Neuronal stem cell (in vitro differentiated cells): ENCODE data around the gene ENG.
"Not testable (repeated sequence)": the region's sequence is repeated elsewhere in the genome, so short reads cannot be mapped to it uniquely, and the experiment has no call there.

ENCODE experiments used
- DNase-seq: peaks from one replicate; pipeline ENCODE4 v3.0.0-alpha.2; 2013; ENCODE audit warnings: low spot score
- H2AFZ ChIP-seq: one replicate; pipeline ENCODE4 v1.6.1; 2013; ENCODE audit warnings: mild to moderate bottlenecking, low read length, inconsistent platforms
- H2AK5ac ChIP-seq: 2 replicates; pipeline ENCODE4 v1.6.1; 2013; ENCODE audit warnings: low read depth, mild to moderate bottlenecking, inconsistent platforms, low read length, moderate library complexity, mixed read lengths
- H2BK120ac ChIP-seq: 2 replicates; pipeline ENCODE4 v1.6.1; 2013; ENCODE audit warnings: low read depth, mild to moderate bottlenecking, inconsistent platforms, low read length, moderate library complexity, mixed read lengths
- H2BK12ac ChIP-seq: one replicate; pipeline ENCODE4 v1.6.1; 2013; ENCODE audit warnings: low read length, inconsistent platforms
- H2BK15ac ChIP-seq: 2 replicates; pipeline ENCODE4 v1.6.1; 2013; ENCODE audit warnings: mild to moderate bottlenecking, low read length, inconsistent platforms, mixed read lengths
- H2BK5ac ChIP-seq: one replicate; pipeline ENCODE4 v1.6.1; 2013; ENCODE audit warnings: inconsistent platforms, mild to moderate bottlenecking, low read length, moderate library complexity
- H3K14ac ChIP-seq: one replicate; pipeline ENCODE4 v1.6.1; 2013; ENCODE audit warnings: low read length, inconsistent platforms
- H3K18ac ChIP-seq: 2 replicates; pipeline ENCODE4 v1.6.1; 2013; ENCODE audit warnings: low read length, inconsistent platforms
- H3K23ac ChIP-seq: 2 replicates; pipeline ENCODE4 v1.6.1; 2013; ENCODE audit warnings: low read depth, mild to moderate bottlenecking, mixed read lengths, low read length, inconsistent platforms; ENCODE audit not compliant: poor library complexity
- H3K27ac ChIP-seq: replicated peaks from 3 replicates; pipeline ENCODE4 v1.5.1; 2013; ENCODE audit warnings: low read length, inconsistent platforms
- H3K27me3 ChIP-seq, 3 experiments: 2 replicates each; pipeline ENCODE4 v1.6.1; 2013; ENCODE audit warnings: low read length in 3 of 3, mild to moderate bottlenecking in 2 of 3, inconsistent platforms in 1 of 3, low read depth in 1 of 3, mixed read lengths in 1 of 3, moderate library complexity in 1 of 3; ENCODE audit not compliant: control insufficient read depth in 3 of 3, insufficient read depth in 3 of 3
- H3K36me3 ChIP-seq, 2 donors: replicated peaks in 1 of 2; 2 replicates each; pipeline ENCODE4 v1.6.1; 2013; ENCODE audit warnings: low read length in 2 of 2; ENCODE audit not compliant: control insufficient read depth in 2 of 2, insufficient read depth in 2 of 2
- H3K4ac ChIP-seq: 2 replicates; pipeline ENCODE4 v1.6.1; 2013; ENCODE audit warnings: inconsistent platforms, mild to moderate bottlenecking, low read length, moderate library complexity
- H3K4me1 ChIP-seq, 2 donors: 1 replicate in 1 of 2; 2 replicates in 1 of 2; pipeline ENCODE4 v1.6.1; 2013; ENCODE audit warnings: low read length in 2 of 2, low read depth in 1 of 2; ENCODE audit not compliant: control insufficient read depth in 2 of 2, insufficient read depth in 1 of 2
- H3K4me2 ChIP-seq: one replicate; pipeline ENCODE4 v1.6.1; 2013; ENCODE audit warnings: mild to moderate bottlenecking, low read length, inconsistent platforms; ENCODE audit not compliant: insufficient read depth, poor library complexity, severe bottlenecking
- H3K4me3 ChIP-seq, 2 donors: 2 replicates each; pipeline ENCODE4 v1.5.1; 2013; ENCODE audit warnings: low read length in 2 of 2, mild to moderate bottlenecking in 2 of 2, inconsistent platforms in 1 of 2, moderate library complexity in 1 of 2
- H3K79me1 ChIP-seq: one replicate; pipeline ENCODE4 v1.6.1; 2013; ENCODE audit warnings: low read depth, mild to moderate bottlenecking, inconsistent platforms, low read length, moderate library complexity
- H3K9ac ChIP-seq: one replicate; pipeline ENCODE4 v1.6.1; 2013; ENCODE audit warnings: mild to moderate bottlenecking, low read depth, low read length, inconsistent platforms; ENCODE audit not compliant: poor library complexity
- H3K9me3 ChIP-seq, 2 donors: replicated peaks in 1 of 2; 2 replicates each; pipeline versions ENCODE3 to v1.6.1; 2013; ENCODE audit warnings: low read length in 2 of 2, mild to moderate bottlenecking in 2 of 2, inconsistent platforms in 1 of 2, low read depth in 1 of 2, mixed read lengths in 1 of 2, moderate library complexity in 1 of 2; ENCODE audit not compliant: control insufficient read depth in 2 of 2, insufficient read depth in 1 of 2
- H4K8ac ChIP-seq: one replicate; pipeline ENCODE4 v1.6.1; 2013; ENCODE audit warnings: low read depth, mild to moderate bottlenecking, inconsistent platforms, low read length, moderate library complexity
- H4K91ac ChIP-seq: one replicate; pipeline ENCODE4 v1.6.1; 2013; ENCODE audit warnings: low read length, low read depth, mild to moderate bottlenecking, inconsistent platforms; ENCODE audit not compliant: poor library complexity
- whole genome bisulfite sequencing, 2 donors: extraction: QIAGEN DNeasy Blood & Tissue Kit; methylation state at CpG; one replicate each; pipeline ENCODE4 v1.1.7; 2013; ENCODE audit warnings: missing lambda C conversion rate in 2 of 2, mixed read lengths in 1 of 2; ENCODE audit not compliant: insufficient read length in 2 of 2, insufficient replicate concordance in 1 of 2; ENCODE audit errors: extremely low coverage in 2 of 2; 5-methylcytosine and 5-hydroxymethylcytosine counted together

Gene ENG

GRCh38 chr9:127884427-127884911, 30.0 kb upstream of the ENG start:
- Histone ChIP-seq H3K4ac (no peak overlapping the region), H3K36me3 (peaks cover 14 to 19% of the 10 kb centered on the region in 2 donors), H3K14ac (no peak overlapping the region), H2BK120ac (no peak overlapping the region), H3K27me3 (no peaks in the 10 kb centered on the region), H2BK15ac (no peak overlapping the region), H3K27ac (no peak overlapping the region), H3K4me2 (no peak overlapping the region), H3K4me1 (peaks cover 0 to 2% of the 10 kb centered on the region in 2 donors), H3K79me1 (no peaks in the 10 kb centered on the region), H3K4me3 (no peak overlapping the region), H3K18ac (no peak overlapping the region), H3K9ac (peak overlapping the region; percentile 38), H4K8ac (no peak overlapping the region), H2AFZ (no peak overlapping the region), H2BK5ac (no peak overlapping the region), H4K91ac (no peak overlapping the region), H2BK12ac (no peak overlapping the region), H2AK5ac (no peak overlapping the region), H3K23ac (no peak overlapping the region), H3K9me3 (peaks cover 0 to 2% of the 10 kb centered on the region in 2 donors)
- no peak for DNase-seq
- no CpG with 5 or more reads among the region's 11 CpGs for WGBS, 2 donors

GRCh38 chr9:127883959-127884358, 29.5 kb upstream of the ENG start:
- no peak overlapping the region for H2BK120ac ChIP-seq
- no peak overlapping the region for H3K27ac ChIP-seq
- peaks cover 0 to 2% of the 10 kb centered on the region in 2 donors for H3K9me3 ChIP-seq
- H2BK12ac ChIP-seq: no peak overlapping the region
- peaks cover 14 to 19% of the 10 kb centered on the region in 2 donors for H3K36me3 ChIP-seq
- H2BK5ac ChIP-seq: no peak overlapping the region
- H3K14ac ChIP-seq: no peak overlapping the region
- DNase-seq: no peak
- H2BK15ac ChIP-seq: no peak overlapping the region
- no peak overlapping the region for H3K4ac ChIP-seq
- H4K91ac ChIP-seq: no peak overlapping the region
- H3K4me3 ChIP-seq: no peak overlapping the region
- no peak overlapping the region for H2AFZ ChIP-seq
- no peak overlapping the region for H3K4me2 ChIP-seq
- H3K79me1 ChIP-seq: no peaks in the 10 kb centered on the region
- peak overlapping the region; percentile 12 for H3K9ac ChIP-seq
- H2AK5ac ChIP-seq: no peak overlapping the region
- H3K18ac ChIP-seq: no peak overlapping the region
- no peaks in the 10 kb centered on the region for H3K27me3 ChIP-seq
- peaks cover 0 to 2% of the 10 kb centered on the region in 2 donors for H3K4me1 ChIP-seq
- no CpG with 5 or more reads among the region's 7 CpGs for WGBS, 2 donors
- no peak overlapping the region for H3K23ac ChIP-seq
- no peak overlapping the region for H4K8ac ChIP-seq

GRCh38 chr9:127881715-127882114, 27.3 kb upstream of the ENG start:
- not testable (repeated sequence) for H3K18ac ChIP-seq, H3K4me3 ChIP-seq, H4K8ac ChIP-seq, H2BK120ac ChIP-seq, H4K91ac ChIP-seq, H3K14ac ChIP-seq, H3K9ac ChIP-seq, H3K36me3 ChIP-seq, H2AFZ ChIP-seq, H3K4ac ChIP-seq, H3K27ac ChIP-seq, H2BK12ac ChIP-seq, H3K4me2 ChIP-seq, H2BK5ac ChIP-seq, H2BK15ac ChIP-seq, DNase-seq, H3K23ac ChIP-seq, H2AK5ac ChIP-seq, H3K27me3 ChIP-seq, H3K79me1 ChIP-seq, H3K9me3 ChIP-seq
- WGBS, 2 donors: no CpG with 5 or more reads among the region's 3 CpGs
- peaks cover 11 to 14% of the 10 kb centered on the region in 2 donors for H3K4me1 ChIP-seq

- no peak overlapping the region for H2AFZ ChIP-seq
- no peak overlapping the region for H2AK5ac ChIP-seq
- no CpG with 5 or more reads among the region's 8 CpGs for WGBS, 2 donors
- no peak overlapping the region for H2BK12ac ChIP-seq
- H3K9ac ChIP-seq: no peak overlapping the region
- no peak overlapping the region for H2BK15ac ChIP-seq
- no peak overlapping the region for H3K18ac ChIP-seq
- H3K9me3 ChIP-seq: no peaks in the 10 kb centered on the region
- H3K4ac ChIP-seq: no peak overlapping the region
- H2BK120ac ChIP-seq: no peak overlapping the region
- no peak overlapping the region for H3K4me3 ChIP-seq
- peaks cover 12 to 22% of the 10 kb centered on the region in 2 donors for H3K4me1 ChIP-seq
- H4K8ac ChIP-seq: no peak overlapping the region
- H3K27ac ChIP-seq: no peak overlapping the region
- no peak overlapping the region for H3K14ac ChIP-seq
- H3K27me3 ChIP-seq: no peaks in the 10 kb centered on the region
- H2BK5ac ChIP-seq: no peak overlapping the region
- no peak overlapping the region for H3K23ac ChIP-seq
- no peak for DNase-seq
- H3K79me1 ChIP-seq: peaks cover 5% of the 10 kb centered on the region
- no peaks in the 10 kb centered on the region for H3K36me3 ChIP-seq
- H3K4me2 ChIP-seq: no peak overlapping the region
- H4K91ac ChIP-seq: no peak overlapping the region
Observed at GRCh38 chr9:127880143-127880542, 25.7 kb upstream of the ENG start.
